Adipocyte (in vitro differentiated cells): Measurements from ENCODE around the gene TMPRSS7.

Experiments
- DNase-seq: peaks from one replicate; pipeline ENCODE4 v3.0.0-alpha.2; 2015; ENCODE audit warnings: low read depth
- H3K27me3 ChIP-seq: replicated peaks from 2 replicates; pipeline ENCODE4 v1.7.0; 2013; ENCODE audit warnings: mild to moderate bottlenecking, low read length, moderate library complexity; ENCODE audit not compliant: control insufficient read depth, insufficient read depth
- H3K36me3 ChIP-seq: 2 replicates; pipeline ENCODE4 v1.7.0; 2013; ENCODE audit warnings: low read length, mild to moderate bottlenecking, moderate library complexity; ENCODE audit not compliant: control insufficient read depth, insufficient read depth, severe bottlenecking
- H3K4me1 ChIP-seq: 2 replicates; pipeline ENCODE4 v1.7.0; 2013; ENCODE audit warnings: mild to moderate bottlenecking, low read length, moderate library complexity; ENCODE audit not compliant: control insufficient read depth, insufficient read depth
- H3K4me3 ChIP-seq: 2 replicates; pipeline ENCODE4 v1.7.0; 2013; ENCODE audit warnings: mild to moderate bottlenecking, low read length, moderate library complexity
- H3K9ac ChIP-seq: 2 replicates; pipeline ENCODE4 v1.7.0; 2013; ENCODE audit warnings: mild to moderate bottlenecking, low read length, moderate library complexity
- H3K9me3 ChIP-seq: 2 replicates; pipeline ENCODE4 v1.7.0; 2013; ENCODE audit warnings: mild to moderate bottlenecking, low read length, moderate library complexity; ENCODE audit not compliant: control insufficient read depth

The TMPRSS7 gene

DNA sequence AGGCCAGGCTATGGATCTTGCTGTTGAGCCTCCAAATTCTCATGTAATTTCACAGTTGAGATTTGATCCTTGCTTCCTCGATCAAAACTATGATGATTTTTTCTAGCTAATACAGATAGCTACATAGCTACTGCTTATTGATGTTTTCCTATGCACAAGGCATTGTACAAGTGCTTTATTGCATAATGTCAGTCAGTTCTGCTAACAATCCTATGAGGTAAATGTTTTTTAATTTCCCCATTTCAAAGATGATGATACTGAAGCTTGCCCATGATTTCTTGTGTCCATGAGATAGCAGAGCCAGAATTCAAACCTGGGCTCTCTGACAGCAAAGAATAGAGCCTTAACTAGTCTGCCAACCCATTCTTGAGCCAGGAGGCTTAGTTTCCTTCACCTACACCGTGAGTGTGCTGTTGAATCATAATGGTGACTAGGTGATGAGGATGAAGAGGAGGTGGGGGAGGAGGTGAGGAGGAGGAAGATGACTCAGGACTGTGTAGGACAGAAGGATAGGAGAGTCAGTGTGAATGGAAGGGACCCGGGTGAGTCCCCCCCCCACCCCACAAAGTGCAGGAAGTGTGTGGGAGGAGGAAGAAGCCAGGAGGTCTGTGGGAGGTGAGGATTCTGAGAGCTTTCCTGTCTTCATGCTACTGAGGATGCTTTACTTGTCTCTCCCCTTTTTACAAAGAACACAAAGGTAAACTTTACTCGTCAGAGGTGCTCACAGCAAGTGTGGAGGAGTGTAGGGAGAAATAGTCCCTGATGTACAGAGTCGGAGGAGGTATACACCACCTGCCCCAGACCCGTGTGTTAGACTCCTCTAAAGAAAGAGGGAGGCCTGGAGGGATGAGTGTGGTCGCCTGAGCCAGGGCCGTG is 32.2 kb upstream of the TMPRSS7 start:
- Histone ChIP-seq H3K36me3 (no peaks in the 10 kb centered on the region), H3K27me3 (peaks cover 15% of the 10 kb centered on the region), H3K4me1 (peaks cover 11% of the 10 kb centered on the region), H3K4me3 (no peak overlapping the region), H3K9ac (no peak overlapping the region), H3K9me3 (no peaks in the 10 kb centered on the region)
- no peak for DNase-seq

DNA sequence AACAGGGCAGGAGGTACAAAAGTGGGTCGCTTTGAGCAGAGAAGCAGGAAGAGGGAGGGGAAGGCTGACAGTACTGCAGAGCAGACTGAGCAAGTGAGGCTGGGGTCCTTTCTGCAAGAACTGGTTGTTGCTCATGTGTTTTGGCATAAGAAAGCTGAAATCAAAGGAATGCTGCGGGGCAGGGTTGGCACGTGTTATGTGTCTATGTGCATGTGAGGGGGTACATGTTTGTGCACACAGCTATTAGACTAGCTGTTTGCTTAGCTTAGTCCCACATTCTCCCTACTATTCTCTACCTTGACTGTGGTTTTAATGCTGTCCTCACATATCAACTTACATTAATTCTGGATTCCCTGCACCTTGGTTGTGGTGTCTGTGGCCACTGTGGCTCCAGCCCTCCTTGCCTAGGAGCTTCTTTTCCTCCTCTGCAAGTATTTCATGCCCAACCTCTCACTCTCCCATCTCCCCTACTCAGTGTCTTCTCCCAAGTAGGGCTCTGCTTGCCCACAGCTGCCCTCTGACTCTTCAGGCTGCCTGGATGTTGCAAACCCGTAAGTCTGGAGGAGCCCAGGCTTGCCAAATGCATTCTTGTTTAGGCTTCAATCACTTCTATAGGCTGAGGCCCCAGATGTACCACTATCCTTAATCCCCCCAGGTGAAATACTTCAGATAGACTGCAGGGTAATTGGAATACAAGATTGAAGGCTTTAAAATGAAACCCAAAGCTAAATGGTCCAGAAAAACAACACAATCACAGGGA is 31.0 kb upstream of the TMPRSS7 start:
- H3K4me3 ChIP-seq, result no peak overlapping the region

DNA sequence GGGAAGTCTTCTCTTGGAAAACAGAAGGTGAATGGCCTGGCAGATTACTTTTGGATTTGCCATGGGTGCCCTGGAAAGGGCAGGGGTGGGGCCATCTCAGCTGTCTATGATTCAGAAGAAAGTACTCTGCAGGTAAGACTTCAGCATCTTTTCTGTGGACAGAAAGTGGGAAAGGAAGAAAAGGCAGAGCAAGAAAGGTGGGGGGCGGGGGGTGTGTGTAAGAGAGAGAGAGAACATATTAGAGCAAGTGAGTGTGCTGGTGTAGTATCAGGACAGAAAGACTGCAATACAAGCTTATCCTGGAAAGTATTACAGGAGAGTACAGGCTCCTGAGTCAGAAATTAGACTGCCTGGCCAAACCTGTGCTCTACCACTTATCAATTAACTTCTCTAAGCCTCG is 30.3 kb upstream of the TMPRSS7 start:
- DNase-seq, result no peak
- Histone ChIP-seq H3K4me3 (no peak overlapping the region), H3K36me3 (no peaks in the 10 kb centered on the region), H3K4me1 (peaks cover 19% of the 10 kb centered on the region), H3K9ac (no peak overlapping the region), H3K9me3 (no peaks in the 10 kb centered on the region), H3K27me3 (peaks cover 8% of the 10 kb centered on the region)

More for the DNA sequence above, 31.0 kb upstream of the TMPRSS7 start:
- H3K36me3 ChIP-seq, result no peaks in the 10 kb centered on the region
- H3K9ac ChIP-seq, result no peak overlapping the region
- H3K27me3 ChIP-seq, result peaks cover 14% of the 10 kb centered on the region
- no peak for DNase-seq
- no peaks in the 10 kb centered on the region for H3K9me3 ChIP-seq
- peaks cover 21% of the 10 kb centered on the region for H3K4me1 ChIP-seq

DNA sequence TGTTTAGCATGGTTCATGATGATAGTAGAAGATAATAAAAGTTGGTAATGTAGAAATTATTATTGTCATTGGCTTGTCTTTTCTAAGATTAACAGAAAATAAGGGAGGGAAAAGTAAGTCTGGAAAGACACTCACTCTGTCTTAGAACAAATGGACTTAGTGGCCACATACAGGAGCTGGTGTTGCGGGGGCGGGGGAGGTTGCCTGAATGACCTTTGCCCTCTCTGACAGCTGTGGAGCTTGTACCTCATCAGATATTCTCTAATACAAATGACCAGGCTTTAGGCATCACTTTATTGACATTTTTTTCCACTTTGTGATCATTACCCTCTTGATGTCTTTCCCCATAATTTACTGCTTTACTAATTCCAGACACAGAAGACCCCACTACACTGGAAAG is 29.9 kb upstream of the TMPRSS7 start:
- H3K4me1 ChIP-seq, result peaks cover 17% of the 10 kb centered on the region
- no peaks in the 10 kb centered on the region for H3K36me3 ChIP-seq
- no peak overlapping the region for H3K4me3 ChIP-seq
- DNase-seq, result no peak
- peaks cover 5% of the 10 kb centered on the region for H3K27me3 ChIP-seq
- H3K9ac ChIP-seq, result no peak overlapping the region
- H3K9me3 ChIP-seq, result no peaks in the 10 kb centered on the region

DNA sequence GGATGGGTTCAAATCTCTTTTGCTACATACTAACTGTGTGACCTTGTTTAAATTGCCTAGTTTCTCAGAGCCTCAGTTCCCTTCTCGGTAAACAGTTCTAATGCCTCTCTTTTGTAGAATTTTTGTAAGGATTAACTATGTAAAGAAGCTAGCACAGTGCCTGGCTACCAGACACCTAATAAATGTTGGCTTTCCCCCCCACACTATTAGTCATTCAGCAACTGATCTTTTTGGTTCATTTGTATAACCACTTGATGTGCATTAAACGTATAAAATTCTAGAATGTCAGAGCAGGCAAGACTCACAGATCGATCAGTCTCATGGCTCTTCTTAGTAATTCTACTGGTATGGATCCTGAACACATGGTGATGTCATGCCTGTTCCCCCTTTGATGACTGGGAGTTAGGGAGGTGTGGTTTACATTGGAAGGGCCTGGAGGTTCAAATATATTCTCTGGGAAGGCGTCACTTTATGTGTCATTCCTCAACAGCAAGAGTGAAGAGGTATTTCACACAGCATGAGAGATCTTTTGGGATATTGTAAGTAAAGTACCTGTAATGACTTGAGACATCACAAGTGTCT is 29.4 kb upstream of the TMPRSS7 start:
- H3K9me3 ChIP-seq, result no peaks in the 10 kb centered on the region
- no peaks in the 10 kb centered on the region for H3K27me3 ChIP-seq
- no peak for DNase-seq
- H3K9ac ChIP-seq, result no peak overlapping the region
- peaks cover 17% of the 10 kb centered on the region for H3K4me1 ChIP-seq
- no peaks in the 10 kb centered on the region for H3K36me3 ChIP-seq
- no peak overlapping the region for H3K4me3 ChIP-seq

DNA sequence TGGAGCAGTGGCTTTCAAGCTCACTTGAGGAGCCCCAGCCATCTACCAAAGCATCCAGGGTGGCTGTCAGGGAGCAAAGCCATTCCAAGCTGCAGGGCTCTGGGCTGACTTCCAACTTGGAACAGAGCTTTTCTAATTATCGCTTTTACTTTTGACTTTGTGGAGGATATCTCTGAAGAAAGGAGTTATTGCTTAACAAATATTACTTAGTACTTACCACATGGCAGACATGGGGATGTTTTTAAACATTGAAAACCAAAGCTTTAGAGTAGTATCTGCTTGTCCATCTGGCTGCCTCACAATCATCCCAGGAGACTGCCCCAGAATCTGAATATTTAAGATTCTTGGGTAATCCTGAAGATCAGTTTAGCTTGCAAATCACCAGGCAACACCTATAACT is 26.9 kb upstream of the TMPRSS7 start:
- no peak overlapping the region for H3K4me3 ChIP-seq
- no peaks in the 10 kb centered on the region for H3K27me3 ChIP-seq
- DNase-seq, result peak; percentile 67
- peaks cover 22% of the 10 kb centered on the region for H3K4me1 ChIP-seq
- no peaks in the 10 kb centered on the region for H3K36me3 ChIP-seq
- H3K9me3 ChIP-seq, result no peaks in the 10 kb centered on the region
- H3K9ac ChIP-seq, result no peak overlapping the region

DNA sequence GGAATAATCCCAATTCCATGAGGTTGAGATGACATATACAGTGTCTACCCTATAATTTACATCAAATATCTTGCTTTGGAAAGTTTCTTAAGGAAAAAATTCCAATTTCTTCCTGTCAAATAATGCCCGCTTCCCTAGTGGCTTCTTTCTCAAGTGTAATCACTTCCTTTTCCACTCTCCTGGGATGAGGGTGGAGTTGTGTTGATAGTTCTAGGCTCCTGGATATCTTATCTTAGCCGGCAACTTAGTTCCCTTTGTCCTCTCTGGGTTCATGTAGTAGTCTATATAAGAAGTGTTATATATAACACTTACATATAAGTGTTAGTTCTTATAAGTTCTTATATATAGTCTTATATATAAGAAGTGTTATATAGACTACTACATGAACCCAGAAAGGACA is 24.9 kb upstream of the TMPRSS7 start:
- no peaks in the 10 kb centered on the region for H3K9me3 ChIP-seq
- DNase-seq, result no peak
- H3K9ac ChIP-seq, result no peak overlapping the region
- no peaks in the 10 kb centered on the region for H3K36me3 ChIP-seq
- peaks cover 27% of the 10 kb centered on the region for H3K4me1 ChIP-seq
- no peaks in the 10 kb centered on the region for H3K27me3 ChIP-seq
- H3K4me3 ChIP-seq, result no peak overlapping the region

DNA sequence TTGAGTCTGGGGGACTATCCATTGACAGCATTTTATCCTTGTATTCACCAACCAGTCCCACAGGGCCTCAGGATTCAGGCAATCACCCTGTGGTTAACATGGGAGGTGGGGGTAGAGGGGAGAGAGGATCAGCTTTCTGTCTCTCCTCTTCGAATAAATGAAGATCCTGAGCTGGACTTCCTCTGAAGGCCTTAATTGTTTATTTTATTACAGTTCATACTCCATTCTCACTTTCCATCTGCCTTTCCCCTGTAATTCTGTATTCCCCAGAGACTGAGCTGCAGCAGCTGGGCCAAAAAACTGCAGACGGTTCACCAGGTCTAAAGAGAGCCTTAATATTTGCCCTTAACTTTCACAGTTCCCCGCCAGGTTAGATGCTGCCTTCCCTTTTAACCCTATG is 23.9 kb upstream of the TMPRSS7 start:
- H3K4me1 ChIP-seq, result peaks cover 27% of the 10 kb centered on the region
- no peaks in the 10 kb centered on the region for H3K36me3 ChIP-seq
- H3K27me3 ChIP-seq, result no peaks in the 10 kb centered on the region
- no peak overlapping the region for H3K9ac ChIP-seq
- peak; percentile 20 for DNase-seq
- H3K4me3 ChIP-seq, result no peak overlapping the region
- H3K9me3 ChIP-seq, result no peaks in the 10 kb centered on the region

DNA sequence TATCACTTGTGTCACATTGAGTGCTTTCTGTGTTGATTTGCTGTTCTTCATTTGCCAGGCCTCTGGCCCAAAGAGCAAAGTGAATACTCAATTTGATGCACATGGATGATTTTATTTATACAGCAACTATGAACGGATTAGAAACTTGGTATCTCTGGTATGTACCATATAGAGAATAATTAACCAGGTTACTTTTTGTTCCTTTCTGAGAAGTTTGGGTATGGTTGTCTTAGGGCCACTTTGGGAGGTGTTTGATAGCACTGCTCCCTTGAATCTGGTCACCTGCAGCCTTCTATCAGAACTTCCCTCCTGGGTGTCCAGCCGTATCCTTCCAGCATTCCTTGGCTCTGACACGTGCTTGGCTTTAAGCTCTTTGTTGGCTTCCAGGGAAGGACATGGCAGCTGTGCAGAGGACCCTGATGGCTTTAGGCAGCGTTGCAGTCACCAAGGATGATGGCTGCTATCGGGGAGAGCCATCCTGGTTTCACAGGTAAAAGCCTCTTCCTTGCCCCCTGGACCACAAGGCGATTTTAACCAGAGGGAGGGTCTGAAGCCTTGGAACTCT is 23.1 kb upstream of the TMPRSS7 start:
- H3K4me1 ChIP-seq, result peaks cover 27% of the 10 kb centered on the region
- H3K4me3 ChIP-seq, result no peak overlapping the region
- H3K9me3 ChIP-seq, result no peaks in the 10 kb centered on the region
- no peak for DNase-seq
- H3K36me3 ChIP-seq, result no peaks in the 10 kb centered on the region
- H3K9ac ChIP-seq, result no peak overlapping the region
- no peaks in the 10 kb centered on the region for H3K27me3 ChIP-seq

DNA sequence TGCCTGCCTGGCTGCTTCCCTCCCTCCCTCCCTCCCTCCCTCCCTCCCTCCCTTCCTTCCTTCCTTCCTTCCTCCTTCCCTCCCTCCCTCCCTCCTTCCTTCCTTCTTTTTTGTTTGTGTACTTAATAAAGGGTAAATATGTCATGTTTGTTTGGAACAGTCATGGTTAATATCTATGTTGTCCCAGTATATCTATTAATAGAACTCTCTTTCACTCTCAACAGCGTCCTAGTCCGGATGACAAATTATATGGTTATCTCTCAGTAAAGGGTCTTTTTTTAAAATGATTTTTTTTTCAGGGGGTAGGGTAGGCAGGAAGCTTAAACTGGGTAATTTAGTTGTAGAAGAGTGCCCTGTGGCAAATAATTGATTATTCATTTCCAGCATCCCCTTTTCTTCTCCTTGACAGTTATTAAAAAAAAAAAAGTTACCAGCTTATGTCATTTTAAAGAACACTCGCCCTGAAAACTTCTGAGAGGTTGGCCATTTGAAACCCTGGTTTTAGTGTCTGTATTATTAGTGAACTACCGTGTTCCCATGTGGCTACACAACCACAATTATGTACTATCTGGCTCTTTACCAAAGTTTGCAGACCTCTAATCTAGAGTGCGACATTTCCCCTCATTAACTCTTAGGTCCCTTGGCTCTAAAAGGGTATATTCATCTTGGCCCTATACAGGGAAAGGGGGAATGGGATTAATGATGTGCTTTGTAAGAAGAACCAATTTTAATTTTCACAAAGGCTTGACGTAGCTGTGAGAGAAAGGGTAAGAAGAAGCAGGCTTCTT is 22.1 kb upstream of the TMPRSS7 start:
- DNase-seq, result no peak
- Histone ChIP-seq H3K4me1 (peaks cover 29% of the 10 kb centered on the region), H3K9ac (no peak overlapping the region), H3K36me3 (no peaks in the 10 kb centered on the region), H3K9me3 (no peaks in the 10 kb centered on the region), H3K4me3 (no peak overlapping the region), H3K27me3 (no peaks in the 10 kb centered on the region)
